Measurements from ENCODE around the gene PCNX2.

The PCNX2 gene

GRCh38 chr1:233268389-233269022 lies 27.0 kb downstream of the PCNX2 start:
- ChIA-PET CTCF (interaction anchor here (0.6 kb wide), 1 partner anchor 263 kb away, joined by 4 read pairs; no protein-coding TSS in a partner anchor), POLR2A (no interaction called here)
- Histone ChIP-seq H3K9me3 (ENCODE audit: control insufficient read depth, insufficient read depth, low read depth, low read length) (no peaks in the 10 kb centered on the region), H3K4me3 (ENCODE audit: low read depth, low read length) (no peak overlapping the region), H3K4me1 (ENCODE audit: control insufficient read depth, insufficient read depth, low read length) (peaks cover 3% of the 10 kb centered on the region; the same call in 1 of the 2 replicates), H3K36me3 (ENCODE audit: control insufficient read depth in 2 of 2, insufficient read depth in 1 of 2, low read length in 2 of 2) (no peaks in the 10 kb centered on the region), H3K27ac (ENCODE audit: extremely low read depth, low read depth, low read length) (no peak overlapping the region)
- TF ChIP-seq ZNF449 (tag by site-specific recombination; IDR thresholded peaks at IDR 0.05) = no peak
- no peak for TF ChIP-seq ZNF138 (tag by site-specific recombination; IDR thresholded peaks at IDR 0.05; ENCODE audit: borderline replicate concordance)
- TF ChIP-seq BCL6B (tag by site-specific recombination; IDR thresholded peaks at IDR 0.05) = no peak
- TF ChIP-seq ZSCAN5A (tag by site-specific recombination; IDR thresholded peaks at IDR 0.05) = no peak
- TF ChIP-seq ZNF76 (tag by site-specific recombination; IDR thresholded peaks at IDR 0.05; ENCODE audit: borderline replicate concordance, low read depth) = no peak

GRCh38 chr1:233261695-233262094 lies 33.8 kb downstream of the PCNX2 start:
- Histone ChIP-seq H3K36me3 (ENCODE audit: control insufficient read depth in 2 of 2, insufficient read depth in 1 of 2, low read length in 2 of 2) (peaks cover 7 to 41% of the 10 kb centered on the region in 2 experiments; a peak in 2 of 3 replicates), H3K27ac (ENCODE audit: extremely low read depth, low read depth, low read length) (no peak overlapping the region), H3K4me1 (ENCODE audit: control insufficient read depth, insufficient read depth, low read length) (0 out of 2 replicates have a peak, but pooled peaks cover 5% of the 10 kb centered on the region), H3K4me3 (ENCODE audit: low read depth, low read length) (no peak overlapping the region), H3K9me3 (ENCODE audit: control insufficient read depth, insufficient read depth, low read depth, low read length) (no peaks in the 10 kb centered on the region)
- TF ChIP-seq PRDM1 (tag by site-specific recombination; IDR thresholded peaks at IDR 0.05) (0 out of 2 replicates have a peak, but pooled peaks have one; percentile 2), ZNF423 (tag by site-specific recombination; IDR thresholded peaks at IDR 0.05) (no peak), ZNF19 (tag by site-specific recombination; IDR thresholded peaks at IDR 0.05; ENCODE audit: low read depth) (no peak)
- ChIA-PET POLR2A (interaction anchor here (1.5 kb wide), 1 partner anchor 11 kb away, joined by 3 read pairs; no protein-coding TSS in a partner anchor), CTCF (interaction anchor here (0.6 to 0.8 kb wide), 2 partner anchors 29 to 473 kb away, joined by 3 read pairs; no protein-coding TSS in a partner anchor)

GRCh38 chr1:233261206-233261605 lies 34.3 kb downstream of the PCNX2 start:
- Histone ChIP-seq H3K36me3 (ENCODE audit: control insufficient read depth in 2 of 2, insufficient read depth in 1 of 2, low read length in 2 of 2) (peaks cover 7 to 41% of the 10 kb centered on the region in 2 experiments; a peak in 2 of 3 replicates), H3K27ac (ENCODE audit: extremely low read depth, low read depth, low read length) (no peak overlapping the region), H3K4me3 (ENCODE audit: low read depth, low read length) (no peak overlapping the region), H3K4me1 (ENCODE audit: control insufficient read depth, insufficient read depth, low read length) (0 out of 2 replicates have a peak, but pooled peaks cover 5% of the 10 kb centered on the region), H3K9me3 (ENCODE audit: control insufficient read depth, insufficient read depth, low read depth, low read length) (no peaks in the 10 kb centered on the region)
- POLR2A ChIA-PET = interaction anchor here (1.5 kb wide), 1 partner anchor 12 kb away, joined by 3 read pairs; no protein-coding TSS in a partner anchor
- CTCF ChIA-PET = interaction anchor here (0.6 to 0.8 kb wide), 2 partner anchors 29 to 472 kb away, joined by 3 read pairs; no protein-coding TSS in a partner anchor
- TF ChIP-seq PRDM1 (tag by site-specific recombination; IDR thresholded peaks at IDR 0.05) (0 out of 2 replicates have a peak, but pooled peaks have one; percentile 25), ZFP37 (tag by site-specific recombination; IDR thresholded peaks at IDR 0.05) (no peak), ZNF837 (tag by site-specific recombination; IDR thresholded peaks at IDR 0.05) (no peak), ZNF514 (tag by site-specific recombination; IDR thresholded peaks at IDR 0.05) (no peak)

- H3K27ac ChIP-seq (ENCODE audit: extremely low read depth, low read depth, low read length) = no peak overlapping the region
- POLR2A ChIA-PET = no interaction called here
- peaks cover 15% of the 10 kb centered on the region for H3K4me1 ChIP-seq (ENCODE audit: control insufficient read depth, insufficient read depth, low read length)
- H3K36me3 ChIP-seq (ENCODE audit: control insufficient read depth in 2 of 2, insufficient read depth in 1 of 2, low read length in 2 of 2) = peaks cover 12 to 41% of the 10 kb centered on the region in 2 experiments
- no peaks in the 10 kb centered on the region for H3K9me3 ChIP-seq (ENCODE audit: control insufficient read depth, insufficient read depth, low read depth, low read length)
- no peak overlapping the region for H3K4me3 ChIP-seq (ENCODE audit: low read depth, low read length)
- CTCF ChIA-PET = no interaction called here
- no peak for TF ChIP-seq ZBTB8A (tag by site-specific recombination; IDR thresholded peaks at IDR 0.05)
- TF ChIP-seq ZNF558 (tag by site-specific recombination; IDR thresholded peaks at IDR 0.05) = no peak
- TF ChIP-seq ZBTB44 (tag by site-specific recombination; IDR thresholded peaks at IDR 0.05) = no peak
- TF ChIP-seq ZNF239 (tag by site-specific recombination; IDR thresholded peaks at IDR 0.05) = no peak
- no peak for TF ChIP-seq ZNF423 (tag by site-specific recombination; IDR thresholded peaks at IDR 0.05)
- no peak for TF ChIP-seq OVOL3 (tag by site-specific recombination; IDR thresholded peaks at IDR 0.05)
- TF ChIP-seq ZNF777 (tag by site-specific recombination; IDR thresholded peaks at IDR 0.05; ENCODE audit: borderline replicate concordance) = no peak
- no peak for TF ChIP-seq ZNF610 (tag by site-specific recombination; IDR thresholded peaks at IDR 0.05; ENCODE audit: borderline replicate concordance)
- TF ChIP-seq ZNF174 (tag by site-specific recombination; IDR thresholded peaks at IDR 0.05) = no peak
- TF ChIP-seq ZNF114 (tag by site-specific recombination; IDR thresholded peaks at IDR 0.05) = no peak
- no peak for TF ChIP-seq ZIC2 (tag by site-specific recombination; IDR thresholded peaks at IDR 0.05)
- no peak for TF ChIP-seq WT1 (tag by site-specific recombination; IDR thresholded peaks at IDR 0.05)
These were observed 37.7 kb downstream of the PCNX2 start for GRCh38 chr1:233257786-233258185.
